HUES48 (cell line): Measurements from ENCODE around the gene SNTB2.
A peak's percentile ranks its signal among the peaks of the same experiment; 100 is the strongest.

Experiments
- H3K27ac ChIP-seq: one replicate; pipeline ENCODE4 v1.7.0; 2013; ENCODE audit warnings: low read depth, low read length, inconsistent platforms
- H3K27me3 ChIP-seq: 2 replicates; pipeline ENCODE4 v1.6.1; 2013; ENCODE audit warnings: mild to moderate bottlenecking, low read length; ENCODE audit not compliant: control insufficient read depth, insufficient read depth
- H3K36me3 ChIP-seq: 2 replicates; pipeline ENCODE4 v1.6.1; 2013; ENCODE audit warnings: low read length; ENCODE audit not compliant: control insufficient read depth, insufficient read depth
- H3K4me1 ChIP-seq: 2 replicates; pipeline ENCODE4 v1.6.1; 2013; ENCODE audit warnings: mild to moderate bottlenecking, low read length; ENCODE audit not compliant: control insufficient read depth, insufficient read depth
- H3K4me3 ChIP-seq: 2 replicates; pipeline ENCODE4 v1.5.1; 2013; ENCODE audit warnings: mild to moderate bottlenecking, low read depth, low read length
- H3K9ac ChIP-seq: 2 replicates; pipeline ENCODE4 v1.6.1; 2013; ENCODE audit warnings: mild to moderate bottlenecking, low read depth, low read length, moderate library complexity
- H3K9me3 ChIP-seq: 2 replicates; pipeline ENCODE4 v1.6.1; 2013; ENCODE audit warnings: low read length; ENCODE audit not compliant: control insufficient read depth, insufficient read depth

SNTB2 gene

GRCh38 chr16:69326172-69326873, 139.4 kb downstream of the SNTB2 start:
- no peaks in the 10 kb centered on the region for H3K9me3 ChIP-seq
- no peak overlapping the region for H3K9ac ChIP-seq
- H3K4me1 ChIP-seq: peaks cover 12% of the 10 kb centered on the region
- no peak overlapping the region for H3K27ac ChIP-seq
- no peak overlapping the region for H3K4me3 ChIP-seq
- no peaks in the 10 kb centered on the region for H3K27me3 ChIP-seq
- peaks cover 69% of the 10 kb centered on the region for H3K36me3 ChIP-seq

GRCh38 chr16:69327585-69328310, 140.8 kb downstream of the SNTB2 start:
- Histone ChIP-seq H3K27me3 (no peaks in the 10 kb centered on the region), H3K9ac (no peak overlapping the region), H3K27ac (no peak overlapping the region), H3K4me3 (no peak overlapping the region; the same call in none of the 2 replicates), H3K9me3 (no peaks in the 10 kb centered on the region), H3K36me3 (peaks cover 67% of the 10 kb centered on the region), H3K4me1 (peaks cover 12% of the 10 kb centered on the region)

- peaks cover 68% of the 10 kb centered on the region for H3K36me3 ChIP-seq
- peak overlapping the region; percentile 96 for H3K9ac ChIP-seq
- H3K4me1 ChIP-seq: peaks cover 12% of the 10 kb centered on the region
- H3K27me3 ChIP-seq: no peaks in the 10 kb centered on the region
- peak overlapping the region; percentile 88 for H3K4me3 ChIP-seq
- no peak overlapping the region for H3K27ac ChIP-seq
- no peaks in the 10 kb centered on the region for H3K9me3 ChIP-seq
Measured at GRCh38 chr16:69328854-69329316, 141.9 kb downstream of the SNTB2 start.

GRCh38 chr16:69329369-69330285, 142.7 kb downstream of the SNTB2 start:
- H3K9ac ChIP-seq: peak overlapping the region; percentile 96
- H3K27ac ChIP-seq: peak overlapping the region; percentile 96
- peak overlapping the region; percentile 88 for H3K4me3 ChIP-seq
- H3K9me3 ChIP-seq: no peaks in the 10 kb centered on the region
- H3K36me3 ChIP-seq: peaks cover 68% of the 10 kb centered on the region
- H3K27me3 ChIP-seq: no peaks in the 10 kb centered on the region
- peaks cover 12% of the 10 kb centered on the region for H3K4me1 ChIP-seq

GRCh38 chr16:69330286-69331109, 143.5 kb downstream of the SNTB2 start, which contains the start of gene PDF:
TSS of gene PDF (minus strand) at chr16:69330588. CDS start at chr16:69330570, 18 bp downstream.
- peak within 1 kb of the TSS; percentile 88 for H3K4me3 ChIP-seq
- H3K9me3 ChIP-seq: no peaks in the 10 kb centered on the region
- no peaks in the 10 kb centered on the region for H3K27me3 ChIP-seq
- peaks cover 70% of the 10 kb centered on the region for H3K36me3 ChIP-seq
- H3K9ac ChIP-seq: peak within 1 kb of the TSS; percentile 96
- peaks cover 12% of the 10 kb centered on the region for H3K4me1 ChIP-seq
- H3K27ac ChIP-seq: peak within 1 kb of the TSS; percentile 96

GRCh38 chr16:69334696-69335095, 147.7 kb downstream of the SNTB2 start:
- Histone ChIP-seq H3K4me3 (no peak overlapping the region), H3K27me3 (no peaks in the 10 kb centered on the region), H3K9ac (no peak overlapping the region), H3K4me1 (no peaks in the 10 kb centered on the region), H3K27ac (no peak overlapping the region), H3K9me3 (no peaks in the 10 kb centered on the region), H3K36me3 (peaks cover 55% of the 10 kb centered on the region)

- peak overlapping the region; percentile 92 for H3K9ac ChIP-seq
- H3K27me3 ChIP-seq: no peaks in the 10 kb centered on the region
- H3K36me3 ChIP-seq: peaks cover 65% of the 10 kb centered on the region
- H3K4me3 ChIP-seq: peak overlapping the region; percentile 90
- no peaks in the 10 kb centered on the region for H3K9me3 ChIP-seq
- H3K27ac ChIP-seq: peak overlapping the region; percentile 91
- H3K4me1 ChIP-seq: 0 out of 2 replicates have a peak, but pooled peaks cover 3% of the 10 kb centered on the region
Measured at GRCh38 chr16:69338557-69339288, 151.8 kb downstream of the SNTB2 start.

- Histone ChIP-seq H3K4me3 (peak within 1 kb of the TSS; percentile 90), H3K9me3 (no peaks in the 10 kb centered on the region), H3K27ac (peak within 1 kb of the TSS; percentile 91), H3K36me3 (peaks cover 63% of the 10 kb centered on the region), H3K4me1 (0 out of 2 replicates have a peak, but pooled peaks cover 3% of the 10 kb centered on the region), H3K9ac (peak within 1 kb of the TSS; percentile 92), H3K27me3 (no peaks in the 10 kb centered on the region)
Measured at GRCh38 chr16:69339289-69340094, 152.5 kb downstream of the SNTB2 start, which contains the start of the genes COG8 and NIP7. TSS of gene COG8 (minus strand) at chr16:69339564. CDS start at chr16:69339552, 12 bp downstream. TSS of gene NIP7 (plus strand) at chr16:69339772. CDS start at chr16:69339830, 58 bp downstream.

- peak overlapping the region; percentile 90 for H3K4me3 ChIP-seq
- no peaks in the 10 kb centered on the region for H3K9me3 ChIP-seq
- H3K4me1 ChIP-seq: 0 out of 2 replicates have a peak, but pooled peaks cover 3% of the 10 kb centered on the region
- peaks cover 56% of the 10 kb centered on the region for H3K36me3 ChIP-seq
- H3K27ac ChIP-seq: peak overlapping the region; percentile 91
- H3K9ac ChIP-seq: peak overlapping the region; percentile 92
- no peaks in the 10 kb centered on the region for H3K27me3 ChIP-seq
Measured at GRCh38 chr16:69340095-69340644, 153.2 kb downstream of the SNTB2 start.
